GM18520 (cell line): ENCODE measurements around the gene SPTBN1.
"Not testable (repeated sequence)": the region's sequence is repeated elsewhere in the genome, so short reads cannot be mapped to it uniquely, and the experiment has no call there.

Experiments used
- ATAC-seq: cut with Tn5 transposase; IDR thresholded peaks from one replicate; pipeline ENCODE4 v1.9.1; 2021; ENCODE audit not compliant: unreplicated experiment

SPTBN1 gene

GRCh38 chr2:54469484-54470053 is 13.4 kb downstream of the SPTBN1 start:
- ATAC-seq = no peak

- ATAC-seq = no peak
Measured at GRCh38 chr2:54470266-54470938, 14.3 kb downstream of the SPTBN1 start.

GRCh38 chr2:54471221-54471711 is 15.1 kb downstream of the SPTBN1 start:
- no peak for ATAC-seq

GRCh38 chr2:54473851-54474250 is 17.7 kb downstream of the SPTBN1 start:
- no peak for ATAC-seq

- ATAC-seq = no peak
Measured at GRCh38 chr2:54475285-54475684, 19.2 kb downstream of the SPTBN1 start.

- ATAC-seq = no peak
Measured at GRCh38 chr2:54475919-54476318, 19.8 kb downstream of the SPTBN1 start.

GRCh38 chr2:54476852-54477251 is 20.7 kb downstream of the SPTBN1 start:
- ATAC-seq = no peak

GRCh38 chr2:54477896-54478295 is 21.8 kb downstream of the SPTBN1 start:
- ATAC-seq = no peak

- no peak for ATAC-seq
Measured at GRCh38 chr2:54478899-54479298, 22.8 kb downstream of the SPTBN1 start.

- no peak for ATAC-seq
Measured at GRCh38 chr2:54479424-54479823, 23.3 kb downstream of the SPTBN1 start.

- peak; percentile 76 for ATAC-seq
Measured at GRCh38 chr2:54480025-54480424, 23.9 kb downstream of the SPTBN1 start.

- no peak for ATAC-seq
Measured at GRCh38 chr2:54481686-54482085, 25.6 kb downstream of the SPTBN1 start.

GRCh38 chr2:54482715-54483114 is 26.6 kb downstream of the SPTBN1 start:
- no peak for ATAC-seq

GRCh38 chr2:54483426-54483825 is 27.3 kb downstream of the SPTBN1 start:
- no peak for ATAC-seq

GRCh38 chr2:54485756-54486155 is 29.6 kb downstream of the SPTBN1 start:
- not testable (repeated sequence) for ATAC-seq

- no peak for ATAC-seq
Measured at GRCh38 chr2:54486766-54487165, 30.6 kb downstream of the SPTBN1 start.

- no peak for ATAC-seq
Measured at GRCh38 chr2:54490863-54491262, 34.7 kb downstream of the SPTBN1 start.

GRCh38 chr2:54492335-54492734 is 36.2 kb downstream of the SPTBN1 start:
- ATAC-seq = no peak

GRCh38 chr2:54494087-54494486 is 38.0 kb downstream of the SPTBN1 start:
- no peak for ATAC-seq

- no peak for ATAC-seq
Measured at GRCh38 chr2:54496920-54497319, 40.8 kb downstream of the SPTBN1 start.

GRCh38 chr2:54497763-54498680 is 41.9 kb downstream of the SPTBN1 start:
- no peak for ATAC-seq

GRCh38 chr2:54499661-54500060 is 43.5 kb downstream of the SPTBN1 start:
- no peak for ATAC-seq
